Measurements from ENCODE around the gene HEMGN.

Gene HEMGN

GRCh38 chr9:97982683-97983588 is 45.0 kb upstream of the HEMGN start, which contains the start of gene ANP32B:
Gene ANP32B, plus strand, starts transcription at chr9:97983341. Its CDS starts 215 bp downstream, at chr9:97983556.
- peak; percentile 96 for TF ChIP-seq CTCF (IDR thresholded peaks at IDR 0.05; ENCODE audit: borderline replicate concordance, insufficient read depth, low read depth, low read length)
- H3K4me3 ChIP-seq (ENCODE audit: low read depth, low read length) = peak within 1 kb of the TSS; percentile 81

GRCh38 chr9:97981846-97982682 is 44.1 kb upstream of the HEMGN start:
- peak overlapping the region; percentile 81 for H3K4me3 ChIP-seq (ENCODE audit: low read depth, low read length)
- TF ChIP-seq CTCF (IDR thresholded peaks at IDR 0.05; ENCODE audit: borderline replicate concordance, insufficient read depth, low read depth, low read length) = no peak

- no peak overlapping the region for H3K4me3 ChIP-seq (ENCODE audit: low read depth, low read length)
- no peak for TF ChIP-seq CTCF (IDR thresholded peaks at IDR 0.05; ENCODE audit: borderline replicate concordance, insufficient read depth, low read depth, low read length)
These were observed 43.2 kb upstream of the HEMGN start for GRCh38 chr9:97980918-97981845.

GRCh38 chr9:97980479-97980803 is 42.5 kb upstream of the HEMGN start:
- no peak for TF ChIP-seq CTCF (IDR thresholded peaks at IDR 0.05; ENCODE audit: borderline replicate concordance, insufficient read depth, low read depth, low read length)
- H3K4me3 ChIP-seq (ENCODE audit: low read depth, low read length) = no peak overlapping the region

GRCh38 chr9:97979788-97980478 is 42.0 kb upstream of the HEMGN start:
- no peak overlapping the region for H3K4me3 ChIP-seq (ENCODE audit: low read depth, low read length)
- no peak for TF ChIP-seq CTCF (IDR thresholded peaks at IDR 0.05; ENCODE audit: borderline replicate concordance, insufficient read depth, low read depth, low read length)

All from GM12875 (cell line).